HG02623 (cell line): Measurements from ENCODE around the gene CORO6.
"Not testable (repeated sequence)": the region's sequence is repeated elsewhere in the genome, so short reads cannot be mapped to it uniquely, and the experiment has no call there.

Experiments
- ATAC-seq: cut with Tn5 transposase; IDR thresholded peaks from one replicate; pipeline ENCODE4 v1.9.1; 2021; ENCODE audit warnings: moderate library complexity; ENCODE audit not compliant: unreplicated experiment

Gene CORO6

DNA sequence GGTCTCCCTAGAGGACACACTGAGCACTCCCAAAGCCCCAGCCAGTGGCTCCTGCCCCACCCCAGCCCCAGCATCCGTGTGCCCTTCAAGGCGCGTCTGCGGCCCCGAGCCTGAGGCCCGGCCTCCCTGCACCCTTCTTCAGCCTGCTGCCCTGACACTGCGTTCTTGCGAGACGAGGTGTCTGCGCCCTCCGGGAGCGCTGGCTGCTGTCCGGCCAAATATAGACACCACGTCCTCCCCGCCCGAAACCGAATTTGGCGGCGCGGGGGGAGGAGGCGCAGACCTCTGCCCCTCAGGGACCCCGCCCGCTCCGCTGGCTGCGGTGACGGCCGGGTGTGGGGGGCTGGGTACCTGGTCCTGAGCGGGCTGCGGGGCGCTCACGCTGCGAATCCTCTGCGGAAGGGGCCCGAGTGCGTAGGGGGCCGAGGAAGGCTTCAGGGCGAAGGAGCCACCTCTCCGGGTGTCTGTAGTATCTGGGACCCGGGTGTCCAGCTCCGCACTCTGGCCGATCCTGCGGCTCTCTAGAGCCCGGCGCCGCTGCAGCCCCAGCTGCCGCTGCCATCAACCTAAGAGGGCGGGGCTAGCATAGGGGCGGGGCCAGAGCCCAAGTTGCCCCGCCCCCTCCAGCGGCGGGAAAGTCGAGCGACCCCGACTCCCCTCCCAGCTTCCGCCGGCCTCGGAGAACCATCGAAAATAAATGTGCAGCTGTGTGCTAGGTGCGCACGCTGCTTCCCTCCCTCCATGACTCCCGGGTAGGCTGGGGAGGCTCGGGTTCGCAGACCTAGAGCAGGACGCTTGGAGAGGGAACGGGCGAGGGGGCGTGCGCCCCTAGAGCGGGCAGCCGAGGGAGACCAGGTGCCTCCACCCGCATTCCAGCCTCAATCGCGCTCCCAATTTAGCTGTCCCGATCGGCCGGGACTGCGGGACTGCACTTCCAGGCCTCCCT lies at the start of gene CORO6:
Gene CORO6 (minus strand): TSS at position 576 of the 946 bp plus-strand sequence. CDS start 1,491 bp downstream, outside the sequence.
- ATAC-seq = peak; percentile 46

DNA sequence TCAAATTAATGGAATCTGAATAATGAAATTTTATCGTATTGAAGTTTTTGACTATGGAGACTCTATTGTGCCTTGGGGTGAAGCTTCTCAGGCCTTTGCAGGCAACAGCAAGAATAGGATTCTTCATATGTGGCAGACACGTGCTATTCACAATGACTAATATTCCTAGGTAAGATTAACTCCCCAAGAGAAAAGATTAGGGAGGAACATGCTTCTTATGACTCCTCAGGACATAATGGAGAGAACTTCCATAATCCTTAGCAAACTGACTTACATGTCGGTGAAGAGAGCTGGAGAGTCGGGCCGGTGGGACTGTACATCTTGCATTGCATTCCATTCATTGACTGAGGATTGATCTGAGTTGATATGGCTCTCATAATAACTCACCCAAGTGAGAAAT lies 48.9 kb upstream of the CORO6 start:
- no peak for ATAC-seq

DNA sequence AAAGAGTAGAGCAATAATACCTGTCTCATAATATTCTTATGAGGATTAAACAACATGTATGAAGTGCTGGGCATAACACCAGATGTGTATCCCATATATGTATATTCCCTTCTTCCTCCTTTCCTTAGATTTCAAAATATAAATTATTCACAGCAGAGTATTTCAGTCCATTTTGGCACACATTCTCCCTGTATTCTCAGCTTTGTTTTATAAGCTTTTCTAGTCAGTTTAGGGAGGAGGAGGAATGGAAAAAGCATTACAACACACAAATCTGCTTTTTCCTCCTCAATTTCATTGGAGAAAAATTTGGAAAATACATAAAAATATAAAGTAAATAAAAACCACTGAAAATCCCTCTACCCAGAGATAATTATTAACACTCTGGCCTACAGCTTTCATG lies 46.6 kb upstream of the CORO6 start:
- ATAC-seq = no peak

DNA sequence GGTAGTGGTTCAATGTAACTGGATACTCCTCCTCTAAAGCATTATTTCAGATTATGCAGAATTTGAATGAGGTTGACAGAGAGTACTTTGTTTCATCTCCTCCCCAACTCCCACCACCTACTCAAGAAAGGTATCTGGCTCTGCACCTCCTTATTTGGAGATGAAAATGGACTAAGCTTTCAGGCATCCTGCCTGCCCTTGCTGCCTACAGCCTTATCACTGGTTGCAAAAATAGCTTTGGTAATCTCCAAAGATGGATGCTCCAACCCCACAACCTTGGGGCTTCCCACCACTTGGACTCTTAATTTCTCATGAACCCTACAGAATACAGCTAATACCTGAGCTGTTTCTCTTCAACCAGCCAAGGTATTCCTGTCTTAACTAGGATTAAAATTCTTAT lies 45.3 kb upstream of the CORO6 start:
- ATAC-seq = no peak

DNA sequence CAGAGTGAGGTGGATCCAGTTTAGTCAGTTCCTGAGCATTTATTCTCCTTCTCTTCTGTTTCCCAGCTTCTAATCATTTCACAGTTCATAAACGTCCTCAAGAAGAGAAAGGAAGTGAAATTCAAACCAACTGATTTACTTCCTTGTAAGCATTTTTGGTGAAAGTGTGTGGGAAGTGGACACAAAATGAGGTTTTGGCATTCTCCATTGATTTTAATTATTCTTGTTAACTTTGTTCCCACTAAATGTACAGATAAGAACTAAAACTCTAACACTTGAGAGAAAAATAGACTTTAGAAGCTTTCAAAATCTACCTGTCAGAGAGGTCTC lies 42.7 kb upstream of the CORO6 start:
- ATAC-seq = no peak

DNA sequence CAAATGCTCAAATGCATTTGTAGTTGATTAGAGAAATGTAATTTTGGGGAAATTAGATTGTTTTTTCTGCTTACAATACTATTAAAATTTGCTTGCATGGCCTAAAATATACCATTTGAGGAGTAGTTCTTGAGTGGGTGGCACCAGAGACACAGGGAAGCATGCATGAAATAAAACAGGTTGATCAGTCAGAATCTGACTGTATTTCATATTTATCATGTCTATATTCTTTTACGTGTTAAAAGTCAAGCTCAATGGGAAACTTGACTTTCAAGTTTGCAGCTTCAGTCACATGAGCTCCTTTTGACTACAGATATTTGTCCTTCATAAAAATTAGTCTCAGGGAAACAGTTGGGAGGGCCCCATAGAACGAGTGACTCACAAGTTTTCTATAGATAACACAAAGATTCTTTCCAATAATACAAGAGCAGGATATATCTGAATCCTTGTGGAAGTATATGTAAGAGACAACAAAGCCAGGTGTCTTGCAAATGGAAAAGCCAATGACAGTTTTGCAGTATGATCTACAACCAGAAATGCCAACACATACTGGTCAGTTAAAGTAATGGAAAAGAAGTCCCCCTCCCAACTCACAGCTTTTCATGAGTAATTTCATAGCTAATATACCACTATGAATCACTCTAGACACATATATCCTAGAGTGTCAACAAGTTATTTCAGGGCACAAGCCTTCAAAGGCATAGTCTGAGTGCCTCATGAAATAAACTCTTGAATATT lies 42.2 kb upstream of the CORO6 start:
- ATAC-seq = no peak

DNA sequence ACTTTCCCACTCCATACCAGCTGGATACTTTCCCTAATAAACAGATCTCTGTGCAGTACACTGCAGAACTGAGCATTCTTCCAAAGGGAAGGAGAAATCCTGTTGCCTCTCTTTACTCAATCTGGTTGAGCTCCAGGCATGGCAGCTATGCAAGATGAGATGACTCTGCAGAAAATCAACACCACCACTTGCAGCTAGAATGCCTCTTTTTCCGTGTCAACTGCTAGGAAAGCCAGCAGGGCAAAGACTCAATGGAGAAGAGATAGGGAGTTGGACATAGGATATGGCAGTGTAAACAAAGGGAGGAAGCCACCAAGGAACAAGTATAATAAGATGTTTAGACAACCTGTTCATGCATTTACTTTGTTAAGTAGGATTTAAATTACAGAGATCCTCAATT lies 40.4 kb upstream of the CORO6 start:
- no peak for ATAC-seq

DNA sequence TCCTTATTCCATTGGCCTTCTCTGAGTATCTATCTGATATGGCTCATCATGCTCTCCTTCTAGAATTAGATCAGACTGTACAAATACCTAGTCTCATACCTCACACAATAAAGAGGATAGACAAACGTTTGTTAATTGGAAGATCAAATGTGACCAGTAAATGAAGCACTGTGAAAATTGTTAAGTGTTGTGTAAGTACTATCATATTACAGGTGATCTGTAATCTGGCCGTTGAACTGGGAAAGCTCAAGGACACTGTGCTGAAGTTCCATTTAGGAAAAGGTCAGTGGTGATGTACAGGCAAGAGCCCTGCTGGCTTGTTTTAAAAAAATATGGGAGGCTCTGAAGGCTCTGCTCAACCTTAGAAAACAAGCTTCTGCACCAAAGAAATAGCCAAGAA lies 38.5 kb upstream of the CORO6 start:
- no peak for ATAC-seq

DNA sequence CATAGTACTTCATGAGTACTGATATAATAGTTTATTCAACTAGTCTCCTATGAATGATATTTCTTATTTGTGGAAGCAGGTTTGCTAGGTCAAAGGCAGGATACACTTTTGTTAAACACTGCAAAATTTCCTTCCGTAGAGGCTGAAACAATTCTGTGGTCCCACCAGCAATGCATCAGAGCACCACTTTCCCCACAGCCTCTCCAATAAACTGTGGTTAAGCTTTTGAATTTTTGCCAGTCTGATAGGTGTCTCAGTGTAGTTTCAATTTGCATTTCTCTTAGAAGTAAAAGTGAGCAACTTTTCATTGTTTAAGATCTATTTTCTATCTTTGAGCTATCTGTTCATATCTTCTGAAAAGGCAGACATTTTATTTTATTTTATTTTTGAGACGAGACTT lies 36.4 kb upstream of the CORO6 start:
- ATAC-seq = no peak

DNA sequence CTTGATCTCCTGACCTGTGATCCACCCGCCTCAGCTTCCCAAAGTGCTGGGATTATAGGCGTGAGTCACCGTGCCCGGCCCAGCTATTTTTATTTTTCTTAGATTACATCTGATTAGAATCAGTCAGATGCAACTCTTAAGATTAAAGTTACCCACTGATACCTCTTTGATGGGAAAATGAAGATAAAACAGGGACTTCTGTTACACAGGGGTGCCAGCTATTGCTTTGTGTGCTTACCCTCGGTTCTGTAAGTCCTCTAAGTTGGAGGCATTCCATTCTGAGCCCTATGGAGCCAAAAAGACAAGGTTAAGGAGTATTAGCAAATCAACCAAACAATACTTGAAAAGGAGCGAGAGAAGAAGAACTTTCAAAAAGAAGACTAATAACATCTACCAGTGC lies 32.6 kb upstream of the CORO6 start:
- no peak for ATAC-seq

DNA sequence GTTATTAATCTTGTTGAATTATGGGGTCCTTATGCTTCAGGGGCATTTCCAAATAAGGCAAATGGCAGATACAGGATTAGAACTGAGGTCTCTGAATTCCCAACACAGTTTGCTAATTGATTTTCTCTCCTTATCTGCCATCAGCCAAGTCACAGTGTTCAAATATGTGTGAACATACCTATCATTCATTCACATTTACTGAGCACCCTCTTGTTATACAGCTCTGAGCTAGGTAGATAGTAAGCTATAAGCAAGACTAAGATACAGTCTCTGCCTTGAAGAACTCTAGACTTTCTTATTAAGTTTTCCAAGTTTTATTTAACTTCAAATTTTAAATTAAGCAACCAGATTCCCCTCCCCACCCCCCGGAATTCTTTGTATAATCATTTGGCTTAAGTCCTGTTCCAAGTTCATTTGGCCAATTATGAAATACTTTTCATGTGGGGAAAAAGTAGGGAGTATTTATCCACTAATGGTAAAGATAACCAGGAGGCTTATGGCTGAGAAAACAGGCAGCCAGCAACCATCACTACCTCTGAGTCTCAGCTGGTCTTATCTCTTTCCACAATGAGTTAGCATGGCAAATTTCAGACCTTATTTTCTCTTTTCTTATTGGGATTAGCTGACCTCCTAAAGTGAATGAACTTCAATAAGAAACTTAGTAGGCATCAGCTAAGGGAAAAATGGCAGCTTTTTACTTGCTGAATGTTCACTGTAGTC lies 31.4 kb upstream of the CORO6 start:
- ATAC-seq = no peak

DNA sequence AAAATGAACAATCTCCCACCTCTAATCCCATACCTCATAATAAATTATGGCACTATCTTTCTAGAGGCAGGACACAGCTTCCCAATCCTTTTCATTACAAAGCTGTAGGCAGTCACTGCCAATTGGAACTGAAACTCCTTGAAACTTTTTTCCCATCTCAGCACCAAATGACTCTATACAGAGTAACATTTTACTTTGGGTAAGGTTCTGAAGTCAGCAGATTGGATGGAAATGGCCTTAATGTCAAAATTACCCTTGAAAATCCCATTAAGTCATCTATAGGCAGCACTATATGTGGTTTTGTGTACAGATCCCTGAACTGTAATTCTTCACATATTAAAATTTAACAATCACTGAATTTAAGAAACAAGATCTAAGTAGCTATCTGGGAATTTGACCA lies 30.3 kb upstream of the CORO6 start:
- ATAC-seq = no peak

DNA sequence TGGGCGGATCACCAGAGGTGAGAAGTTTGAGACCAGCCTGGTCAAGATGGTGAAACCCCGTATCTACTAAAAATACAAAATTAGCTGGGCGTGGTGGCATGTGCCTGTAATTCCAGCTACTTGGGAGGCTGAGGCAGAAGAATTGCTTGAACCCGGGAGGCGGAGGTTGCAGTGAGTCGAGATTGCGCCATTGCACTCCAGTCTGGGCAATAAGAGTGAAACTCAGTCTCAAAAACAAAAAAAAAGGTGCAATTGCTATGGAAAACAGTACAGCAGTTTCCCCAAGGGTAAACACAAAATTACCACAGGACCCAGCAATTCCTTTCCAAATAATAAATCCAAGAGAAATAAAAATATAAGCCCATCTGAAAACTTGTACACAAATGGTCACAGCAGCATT lies 29.2 kb upstream of the CORO6 start:
- not testable (repeated sequence) for ATAC-seq

DNA sequence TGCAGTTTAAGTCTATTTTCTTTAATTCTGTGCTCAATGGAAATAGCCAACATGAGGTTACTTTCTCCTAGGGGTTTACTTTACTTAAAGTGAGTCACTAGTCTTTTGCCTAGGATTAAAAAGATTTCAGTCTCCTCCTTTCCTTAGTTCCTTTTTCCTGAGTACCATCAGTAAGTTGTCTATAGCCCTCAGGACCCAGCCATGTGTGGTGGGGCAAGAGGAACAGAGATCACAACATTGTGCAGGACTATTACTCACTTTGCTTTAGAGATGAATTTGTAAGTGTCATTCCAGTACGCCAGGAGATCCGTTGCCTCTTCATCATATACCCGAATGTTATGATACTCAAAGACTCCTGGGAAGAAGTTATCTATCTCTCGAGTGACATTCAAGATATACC lies 27.7 kb upstream of the CORO6 start:
- no peak for ATAC-seq

DNA sequence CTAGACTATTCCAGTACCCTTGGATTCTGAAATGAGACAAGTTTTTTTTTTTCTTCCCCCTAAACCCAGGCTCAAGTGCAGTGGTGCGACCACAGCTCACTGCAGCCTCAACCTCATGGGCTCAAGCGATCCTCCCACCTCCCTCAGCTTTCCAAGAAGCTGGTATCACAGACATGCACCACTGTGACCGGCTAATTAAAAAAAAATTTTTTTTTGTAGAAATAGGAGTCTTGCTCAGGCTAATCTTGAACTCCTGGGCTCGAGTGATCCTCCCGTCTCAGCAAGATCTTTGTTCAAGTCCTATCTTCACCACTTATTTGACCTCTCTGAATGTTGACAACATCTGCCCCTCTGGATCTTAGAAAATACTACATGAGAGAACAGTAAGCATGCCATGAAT lies 26.6 kb upstream of the CORO6 start:
- ATAC-seq = no peak

DNA sequence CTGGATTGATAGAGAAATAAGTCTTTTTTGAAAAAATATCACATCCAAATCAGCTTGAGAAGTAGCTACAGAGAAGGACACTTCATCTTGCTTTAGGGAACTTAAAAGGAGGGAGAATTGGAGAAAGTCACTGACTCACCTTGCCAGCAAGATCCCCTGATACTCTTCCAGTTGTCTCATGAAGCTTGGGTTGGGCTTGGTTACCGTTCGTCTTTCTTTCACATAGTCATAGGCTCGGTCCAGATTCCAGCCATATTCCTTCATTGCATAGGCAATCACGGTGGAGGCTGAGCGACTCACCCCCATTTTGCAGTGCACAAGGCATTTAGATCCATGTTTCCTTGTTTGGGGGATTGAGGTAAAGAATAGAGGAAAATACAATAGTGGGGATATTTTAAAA lies 25.3 kb upstream of the CORO6 start:
- no peak for ATAC-seq

DNA sequence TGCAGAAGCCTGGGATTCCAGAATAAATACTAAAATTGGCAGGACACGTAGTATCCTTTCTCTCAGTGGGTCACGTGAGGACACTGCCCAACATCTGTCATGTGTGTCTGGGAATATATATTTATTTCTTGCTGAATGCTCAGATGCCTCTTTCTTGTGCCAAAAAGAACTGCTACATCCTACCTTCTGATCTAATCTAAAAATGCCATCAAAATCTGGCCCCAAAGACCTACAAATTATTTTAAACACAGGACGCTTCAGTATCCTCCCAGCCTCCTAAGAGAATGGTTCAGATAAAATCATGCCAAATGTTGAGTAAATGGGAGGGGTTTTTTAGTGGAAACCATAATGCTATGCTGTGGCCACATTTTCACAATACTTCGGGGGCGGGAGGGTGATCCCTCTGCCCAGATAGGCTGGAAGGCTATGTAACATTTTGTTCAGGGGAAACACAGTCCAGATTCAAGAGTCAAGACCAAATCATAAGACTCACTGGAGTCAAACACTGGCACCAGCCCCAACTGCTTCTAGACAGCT lies 22.9 kb upstream of the CORO6 start:
- ATAC-seq = no peak

DNA sequence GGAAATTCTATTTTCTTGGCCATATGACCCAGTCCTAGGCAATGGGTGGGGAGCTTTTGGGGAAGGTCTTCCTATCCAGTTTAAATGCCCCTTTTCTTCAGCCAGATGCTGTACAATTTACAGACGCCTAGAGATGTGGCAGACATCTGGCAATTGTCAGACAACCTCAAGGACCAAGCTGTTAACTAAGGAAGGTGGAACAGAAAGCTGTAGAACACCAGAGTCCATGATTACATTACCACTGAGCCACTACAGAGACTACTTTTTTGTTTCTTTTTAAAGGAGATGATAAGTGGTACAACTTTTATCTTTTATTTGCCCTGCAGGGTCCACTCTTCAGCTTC lies 21.1 kb upstream of the CORO6 start:
- ATAC-seq = no peak

DNA sequence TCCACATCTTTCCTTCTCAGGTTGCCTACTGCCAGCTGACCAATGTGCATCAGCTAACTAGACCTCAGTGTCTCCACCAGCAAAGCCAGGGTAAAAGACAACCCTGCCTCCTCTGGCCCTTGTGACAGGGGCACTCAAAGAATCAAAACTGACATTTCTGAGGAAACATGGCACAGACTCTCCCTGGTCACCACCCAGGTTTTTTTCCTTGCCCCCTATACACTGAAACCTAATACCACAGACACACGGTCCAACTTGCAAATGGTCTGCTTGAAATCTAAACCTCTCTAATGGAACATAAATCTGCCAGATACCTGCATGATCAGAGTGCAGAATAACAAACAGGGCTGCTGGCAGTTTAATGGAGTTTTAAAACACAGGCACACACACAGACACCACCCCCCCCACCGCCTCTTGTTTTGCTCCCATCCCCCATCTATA lies 19.5 kb upstream of the CORO6 start:
- ATAC-seq = no peak

DNA sequence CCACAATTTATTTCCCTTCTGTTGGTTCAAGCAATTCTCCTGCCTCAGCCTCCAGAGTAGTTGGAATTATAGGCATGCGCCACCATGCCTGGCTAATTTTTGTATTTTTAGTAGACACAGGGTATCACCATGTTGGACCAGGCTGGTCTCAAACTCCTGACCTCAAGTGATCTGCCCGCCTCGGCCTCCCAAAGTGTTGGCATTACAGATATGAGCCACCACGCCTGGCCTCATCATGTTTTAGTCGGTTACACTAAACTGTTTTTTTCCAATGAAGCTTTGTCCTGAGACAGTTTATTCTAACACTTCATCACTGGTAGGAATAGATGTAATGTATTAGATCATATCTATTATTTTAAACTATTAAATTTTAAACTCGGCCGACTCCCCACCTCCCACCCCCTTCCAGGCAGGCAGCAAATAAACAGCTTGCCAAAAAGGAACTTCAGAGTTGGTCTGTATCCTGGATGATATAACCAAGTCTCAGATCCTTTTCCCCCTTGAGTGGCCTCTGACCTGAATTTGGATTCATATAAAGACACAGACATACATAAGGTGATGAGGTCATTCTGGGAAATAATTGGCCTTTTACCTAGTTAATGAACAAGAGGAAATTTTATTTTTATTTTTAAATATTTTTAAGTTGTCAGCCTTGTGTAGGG lies 18.4 kb upstream of the CORO6 start:
- ATAC-seq = no peak

DNA sequence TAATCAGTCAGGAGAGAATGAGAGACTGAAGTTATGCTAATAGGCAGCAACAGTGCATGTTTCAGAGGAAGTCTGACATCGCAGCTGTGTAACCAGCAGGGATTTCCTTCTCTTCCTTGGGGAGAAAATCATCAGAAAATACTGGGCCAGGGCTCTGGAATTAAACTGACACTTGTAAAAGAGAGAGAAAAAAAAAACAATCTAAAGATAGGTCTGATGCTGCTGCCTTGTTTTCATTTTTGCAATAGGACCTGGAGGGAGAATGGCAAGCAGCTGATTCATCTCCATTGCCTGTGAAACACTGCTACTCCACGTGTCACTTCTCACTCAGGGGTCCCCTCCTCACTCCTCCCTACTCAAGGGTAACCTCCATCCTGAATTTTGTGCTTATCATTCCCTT lies 17.7 kb upstream of the CORO6 start:
- ATAC-seq = no peak
